ENCODE measurements around the gene IL20RB.

IL20RB gene, protein sequence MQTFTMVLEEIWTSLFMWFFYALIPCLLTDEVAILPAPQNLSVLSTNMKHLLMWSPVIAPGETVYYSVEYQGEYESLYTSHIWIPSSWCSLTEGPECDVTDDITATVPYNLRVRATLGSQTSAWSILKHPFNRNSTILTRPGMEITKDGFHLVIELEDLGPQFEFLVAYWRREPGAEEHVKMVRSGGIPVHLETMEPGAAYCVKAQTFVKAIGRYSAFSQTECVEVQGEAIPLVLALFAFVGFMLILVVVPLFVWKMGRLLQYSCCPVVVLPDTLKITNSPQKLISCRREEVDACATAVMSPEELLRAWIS

DNA sequence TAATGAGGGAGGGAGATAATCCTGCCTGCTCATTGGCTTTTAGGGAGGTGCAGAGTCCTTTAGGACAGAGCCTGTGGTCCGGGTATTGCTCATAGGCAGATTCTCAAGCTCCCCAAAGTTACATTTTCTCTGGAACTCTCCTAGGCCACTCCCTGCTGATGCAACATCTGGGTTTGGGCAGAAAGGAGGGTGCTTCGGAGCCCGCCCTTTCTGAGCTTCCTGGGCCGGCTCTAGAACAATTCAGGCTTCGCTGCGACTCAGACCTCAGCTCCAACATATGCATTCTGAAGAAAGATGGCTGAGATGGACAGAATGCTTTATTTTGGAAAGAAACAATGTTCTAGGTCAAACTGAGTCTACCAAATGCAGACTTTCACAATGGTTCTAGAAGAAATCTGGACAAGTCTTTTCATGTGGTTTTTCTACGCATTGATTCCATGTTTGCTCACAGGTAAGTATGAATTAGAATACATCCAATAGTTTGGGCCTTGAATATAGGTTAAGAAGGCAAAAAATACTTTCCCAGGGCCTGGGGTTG lies at the start of gene IL20RB:
IL20RB (plus strand) TSS at position 233 of the 538 bp plus-strand sequence; CDS start at position 364, 131 bp downstream.
- DNase-seq, result no peak

DNA sequence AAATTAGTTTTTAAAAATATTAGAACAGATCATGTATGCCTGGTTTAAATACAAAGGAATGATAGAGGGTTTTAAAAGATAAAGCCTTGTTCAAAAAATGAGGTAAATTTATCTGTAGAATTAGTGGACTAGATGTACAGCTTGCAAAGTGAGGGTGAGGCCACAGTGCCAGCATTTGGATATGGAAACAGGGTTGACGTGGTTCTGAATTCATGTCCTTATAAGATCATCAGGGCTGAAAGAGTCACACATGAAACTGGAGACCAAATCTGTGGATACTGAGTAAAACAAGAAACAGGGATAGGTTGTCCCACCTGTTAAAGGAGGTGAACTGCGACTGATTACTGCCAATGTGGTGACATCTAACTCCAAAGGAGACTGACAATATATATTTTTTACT lies 49.5 kb upstream of the IL20RB start:
- no peak for DNase-seq

DNA sequence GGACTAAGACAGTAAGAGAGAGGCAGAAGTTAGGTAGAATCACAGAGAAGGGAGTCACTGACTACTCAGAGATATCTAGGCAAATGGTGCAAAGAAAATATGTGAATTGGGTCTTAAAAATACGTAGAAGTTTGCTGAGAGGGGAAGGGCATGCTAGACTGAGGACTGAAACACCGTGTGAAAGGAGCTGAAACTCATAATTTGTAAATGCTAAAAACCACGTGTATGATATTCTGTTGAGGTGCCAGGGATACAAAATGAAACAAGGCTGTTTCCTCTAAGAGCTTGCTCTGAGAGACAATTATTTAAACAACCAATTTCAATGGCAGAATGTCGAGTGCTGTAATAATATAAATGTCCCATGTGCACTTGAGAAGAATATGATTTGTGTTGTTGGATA lies 48.6 kb upstream of the IL20RB start:
- no peak for DNase-seq

DNA sequence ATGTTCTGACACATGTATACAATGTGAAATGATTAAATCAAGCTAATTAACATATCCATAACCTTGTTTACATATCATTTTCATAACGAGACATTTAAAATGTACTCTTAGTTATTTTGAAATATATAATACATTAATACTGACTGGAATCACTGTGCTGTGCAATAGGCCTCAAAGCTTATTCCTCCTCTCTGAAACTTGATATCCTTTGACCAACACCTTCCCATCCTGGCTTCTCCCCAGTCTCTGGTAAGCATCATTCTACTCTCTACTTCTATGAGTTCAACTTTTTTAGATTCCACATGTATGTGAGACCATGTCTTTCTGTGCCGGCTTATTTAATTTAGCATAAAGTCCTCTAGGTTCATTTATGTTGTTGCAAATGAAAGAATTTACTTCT lies 47.1 kb upstream of the IL20RB start:
- no peak for DNase-seq

DNA sequence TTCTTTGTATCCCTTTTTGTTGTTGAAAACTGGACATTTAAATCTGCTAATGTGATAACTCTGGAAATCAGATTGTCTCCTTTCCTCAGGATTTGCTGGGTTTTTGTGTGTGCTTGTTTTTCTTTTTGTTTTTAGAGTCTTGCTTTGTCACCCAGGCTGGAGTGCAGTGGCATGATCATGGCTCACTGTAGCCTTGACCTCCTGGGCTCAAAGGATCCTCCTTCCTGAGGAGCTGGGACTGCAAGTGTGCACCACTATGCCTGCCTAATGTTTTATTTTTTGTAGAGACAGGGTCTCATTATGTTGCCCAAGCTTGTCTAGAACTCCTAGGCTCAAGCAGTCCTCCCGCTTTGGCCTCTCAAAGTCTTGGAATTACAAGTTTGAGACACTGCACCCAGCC lies 44.6 kb upstream of the IL20RB start:
- no peak for DNase-seq

DNA sequence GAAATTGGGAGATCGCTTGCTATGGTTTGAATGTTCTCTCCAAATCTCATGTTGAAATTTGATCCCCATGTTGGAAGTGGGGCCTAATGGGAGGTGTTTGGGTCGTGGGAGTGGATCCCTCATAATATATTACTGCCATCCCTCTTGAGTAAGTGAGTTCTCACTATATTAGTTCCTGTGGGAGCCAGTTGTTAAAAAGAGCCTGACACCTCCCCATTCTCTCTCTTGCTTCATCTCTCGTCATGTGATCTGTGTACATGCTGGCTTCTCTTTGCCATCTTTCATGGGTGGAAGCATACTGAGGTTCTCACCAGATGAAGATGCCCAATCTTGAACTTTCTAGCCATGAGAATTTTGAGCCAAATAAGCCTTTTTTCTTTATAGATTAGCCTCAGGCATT lies 43.0 kb upstream of the IL20RB start:
- no peak for DNase-seq

DNA sequence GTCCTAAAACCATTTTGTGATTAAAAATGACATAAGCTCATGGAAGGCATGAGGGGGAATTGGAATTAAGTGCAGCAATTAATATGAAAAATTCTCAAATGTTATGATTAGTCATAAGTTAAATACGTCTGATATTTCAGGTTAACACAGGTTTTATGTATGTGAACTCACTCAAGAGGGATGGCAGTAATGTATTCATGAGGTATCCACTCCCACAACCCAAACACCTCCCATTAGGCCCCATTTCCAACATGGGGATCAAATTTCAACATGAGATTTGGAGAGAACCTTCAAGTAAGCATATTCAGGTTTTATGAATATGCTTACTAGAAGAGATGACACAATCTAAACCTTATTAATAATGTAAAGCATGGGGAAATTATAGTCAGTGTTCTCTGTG lies 41.6 kb upstream of the IL20RB start:
- no peak for DNase-seq

DNA sequence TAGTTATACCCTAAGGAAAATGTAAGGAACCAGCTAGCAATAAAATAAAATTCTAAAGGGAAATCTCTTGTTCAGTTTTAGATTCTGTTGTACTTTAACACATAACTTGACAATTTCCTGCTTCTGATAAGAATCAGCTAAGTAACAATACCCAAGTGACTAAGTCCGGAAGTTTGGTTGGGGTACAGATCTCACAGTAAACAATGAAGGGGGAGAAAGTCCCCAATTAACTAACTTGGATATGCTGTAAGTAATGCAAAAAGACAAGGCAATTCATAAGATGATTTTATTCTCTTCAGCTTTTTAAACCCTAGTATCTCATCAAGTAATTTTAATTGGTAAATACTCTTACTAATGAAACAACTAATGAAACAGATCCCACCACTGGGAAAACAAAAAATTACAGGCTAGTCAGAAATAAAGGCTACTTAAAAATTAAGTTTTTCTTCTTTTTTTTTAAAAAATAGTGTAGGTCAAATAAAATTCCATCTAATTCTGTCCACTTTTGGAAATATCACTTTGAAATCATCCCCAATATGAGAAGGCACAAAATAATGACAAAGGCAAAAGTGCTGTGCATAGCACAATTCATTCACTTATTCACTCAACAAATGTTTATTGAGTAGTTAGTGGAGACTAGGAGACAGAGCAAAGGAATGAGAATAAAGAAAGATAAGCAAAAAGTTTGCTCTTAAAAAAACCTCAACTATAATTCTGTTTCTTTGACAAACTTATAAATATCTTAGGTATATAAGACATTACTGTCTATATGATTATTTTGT lies 37.8 kb upstream of the IL20RB start:
- DNase-seq, result no peak

DNA sequence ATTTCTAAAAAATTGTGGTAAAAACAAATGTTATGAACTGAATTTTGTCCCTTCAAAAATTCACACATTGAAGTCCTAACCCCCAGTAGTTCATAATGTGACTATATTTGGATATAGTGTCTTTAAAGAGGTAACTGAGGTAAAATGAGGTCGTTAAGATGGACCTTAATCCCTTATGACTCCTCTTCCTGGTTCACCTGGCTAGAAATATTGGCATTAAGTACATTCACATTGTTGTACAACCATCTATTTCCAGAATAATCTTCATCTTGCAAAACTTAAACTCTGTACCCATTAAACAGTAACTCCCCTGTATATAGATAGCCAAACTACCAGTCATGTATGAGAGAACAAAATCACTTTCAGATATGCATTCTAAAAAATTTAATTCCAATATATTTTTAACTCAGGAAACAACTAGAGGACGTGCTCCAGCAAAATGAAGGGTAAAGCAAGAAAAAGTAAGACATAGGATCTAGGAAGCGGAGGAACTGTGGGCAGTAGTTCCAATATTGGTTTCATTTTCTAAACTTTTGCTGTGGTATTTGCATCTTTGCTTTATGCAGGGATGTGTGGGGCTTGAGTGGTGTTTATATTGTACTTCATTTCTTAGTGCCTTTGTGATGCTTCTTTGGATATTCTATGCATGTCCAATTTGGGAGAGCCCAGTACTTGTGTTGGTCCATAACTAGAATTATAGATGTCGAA lies 36.7 kb upstream of the IL20RB start:
- no peak for DNase-seq

DNA sequence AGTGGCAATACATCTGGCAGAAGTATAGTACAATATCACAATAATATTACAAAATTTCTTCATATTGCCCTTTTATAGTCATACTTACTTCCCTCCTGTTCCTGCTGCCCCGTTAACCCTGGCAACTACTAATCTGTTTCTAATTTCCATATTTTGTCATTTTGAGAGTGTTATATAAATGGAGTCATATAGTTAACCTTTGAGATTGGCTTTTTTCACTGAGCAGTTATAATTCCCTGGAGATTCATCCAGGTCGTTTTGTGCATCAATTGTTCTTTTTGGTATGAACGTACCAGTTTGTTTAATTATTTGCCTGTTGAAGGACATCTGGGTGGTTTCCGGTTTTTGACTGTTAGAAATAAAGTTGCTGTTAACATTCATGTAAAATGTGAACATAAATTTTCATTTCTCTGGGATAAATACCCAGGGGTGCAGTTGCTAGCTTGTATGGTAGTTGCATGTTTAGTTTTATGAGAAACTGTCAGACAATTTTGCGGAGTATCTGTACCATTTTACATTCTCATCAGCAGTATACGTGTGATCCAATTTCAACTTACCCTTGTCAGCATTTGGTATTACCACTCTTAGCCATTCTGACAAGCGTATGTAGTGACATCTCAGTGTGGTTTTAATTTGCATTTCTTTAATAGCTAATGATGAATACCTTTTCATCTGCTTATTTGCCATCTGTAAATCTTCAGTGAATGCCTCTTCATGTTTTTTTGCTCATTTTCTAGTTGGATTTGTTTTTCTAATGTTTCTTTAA lies 32.2 kb upstream of the IL20RB start:
- DNase-seq, result no peak

DNA sequence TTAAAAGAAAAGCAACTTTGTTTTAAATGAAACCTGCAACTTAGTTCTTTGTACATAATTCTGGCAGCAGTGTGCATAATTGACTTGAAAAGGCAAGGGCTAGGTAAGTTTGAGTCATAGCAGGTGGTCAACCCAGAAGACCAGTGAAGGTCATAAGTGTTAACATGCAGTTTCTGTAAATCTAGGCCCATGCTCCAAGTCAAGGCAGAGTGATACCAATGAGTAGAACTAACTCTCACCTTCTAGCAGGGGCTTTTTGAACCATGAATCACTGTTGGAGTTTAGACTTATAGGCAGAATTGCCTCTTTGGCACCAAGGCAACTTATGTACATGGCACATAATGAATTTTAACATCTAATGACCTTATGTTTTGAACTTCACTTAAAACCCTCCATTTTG lies 29.5 kb upstream of the IL20RB start:
- no peak for DNase-seq

DNA sequence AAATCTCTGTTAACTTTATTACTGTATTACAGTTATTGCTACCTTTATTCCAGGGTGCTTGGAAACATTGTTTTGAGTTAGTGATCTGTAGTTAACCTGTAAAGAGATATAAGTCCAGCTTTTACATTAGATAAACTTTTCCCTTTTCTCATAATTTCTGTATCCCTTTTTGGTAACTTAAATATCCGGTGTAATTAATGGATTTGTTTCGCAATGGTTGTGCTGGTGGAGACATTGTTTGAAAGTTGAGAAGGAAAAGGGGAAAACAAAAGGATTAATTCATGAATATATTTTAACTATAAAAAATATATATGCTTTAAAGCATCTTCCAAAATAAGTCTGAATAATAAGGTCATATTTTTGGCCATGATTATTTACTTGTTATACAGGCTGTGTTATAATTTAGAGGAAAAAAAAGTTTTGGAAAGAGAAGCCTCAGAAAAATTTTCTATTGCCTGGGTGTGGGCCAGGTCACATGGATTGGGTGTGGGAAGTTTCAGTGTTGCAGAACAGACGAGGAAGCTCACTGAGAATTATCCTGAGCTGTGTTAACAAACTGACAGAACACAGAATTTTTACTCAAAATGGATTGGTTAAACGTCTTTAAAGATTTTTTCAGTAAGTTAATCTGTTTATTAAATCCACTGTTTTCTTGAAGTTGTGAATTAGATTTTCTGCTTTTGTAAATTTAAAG lies 27.7 kb upstream of the IL20RB start:
- no peak for DNase-seq

DNA sequence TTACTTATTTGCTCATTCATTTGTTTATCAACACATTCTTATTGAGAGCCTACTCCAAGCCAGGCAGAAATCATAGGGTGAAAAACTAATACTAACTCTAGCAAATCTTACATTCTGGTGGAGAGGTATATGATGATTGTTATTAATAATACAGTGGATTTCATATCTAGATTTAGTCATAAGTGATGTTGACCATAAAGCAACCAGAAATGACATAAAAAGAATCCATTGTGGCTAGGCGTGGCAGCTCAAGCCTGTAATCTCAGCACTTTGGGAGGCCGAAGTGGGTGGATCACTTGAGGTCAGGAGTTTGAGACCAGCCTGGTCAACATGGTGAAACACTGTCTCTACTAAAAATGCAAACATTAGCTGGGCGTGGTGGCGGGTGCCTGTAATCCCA lies 26.2 kb upstream of the IL20RB start:
- DNase-seq, result no peak

DNA sequence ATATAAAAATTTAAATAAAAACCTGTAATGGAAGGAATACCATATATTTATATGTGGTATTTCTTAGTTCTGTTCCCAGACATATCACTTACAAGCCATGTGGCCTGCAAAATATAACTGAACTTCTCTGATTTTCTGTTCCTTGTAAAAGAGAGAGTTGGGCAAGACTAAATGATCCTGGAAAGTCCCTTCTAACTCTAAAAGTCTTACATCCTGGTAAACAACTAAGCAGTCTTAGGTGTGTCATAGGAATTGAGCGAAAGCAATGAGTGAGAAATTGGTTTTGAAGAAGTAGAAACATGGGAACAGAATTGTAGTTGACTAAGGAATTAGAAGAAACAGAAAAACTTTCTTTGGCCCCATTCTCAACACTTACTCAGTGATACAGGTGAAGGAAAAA lies 25.3 kb upstream of the IL20RB start:
- DNase-seq, result no peak

DNA sequence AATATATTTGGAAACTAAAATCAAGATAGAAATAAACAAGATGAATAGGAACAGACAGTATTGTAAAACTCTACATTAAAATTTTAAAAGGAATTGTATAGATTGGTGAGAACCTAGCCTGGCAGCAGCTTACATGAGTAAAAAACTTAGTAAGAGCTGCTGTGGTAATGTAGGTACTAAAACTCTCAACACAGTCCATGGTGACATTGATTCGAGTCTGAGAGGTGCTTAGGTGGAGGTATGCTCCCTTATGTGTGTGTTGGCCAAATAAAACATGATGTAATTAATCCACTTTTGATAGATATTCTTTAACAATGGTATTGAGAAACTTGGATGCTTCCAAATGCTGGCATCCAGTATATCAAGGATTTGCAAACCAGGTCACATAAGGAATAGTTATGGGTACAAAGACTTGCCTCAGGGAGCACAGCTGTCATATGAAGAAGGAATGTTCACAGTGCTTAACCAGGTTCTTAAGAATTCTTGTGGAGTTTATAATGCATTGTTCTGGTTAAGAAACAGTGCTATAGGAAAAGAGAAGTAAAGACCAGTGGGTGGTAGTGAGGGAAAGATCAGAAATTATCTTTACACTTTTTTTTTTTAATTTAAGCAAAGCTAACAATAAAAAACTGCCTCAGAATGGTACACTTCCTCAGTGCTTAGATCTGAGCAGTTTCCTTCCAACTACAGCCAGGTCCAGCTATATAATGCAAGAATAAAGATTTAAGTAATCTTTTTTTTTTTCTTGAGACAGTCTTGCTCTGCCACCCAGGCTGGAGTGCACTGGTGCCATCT lies 24.6 kb upstream of the IL20RB start:
- no peak for DNase-seq

DNA sequence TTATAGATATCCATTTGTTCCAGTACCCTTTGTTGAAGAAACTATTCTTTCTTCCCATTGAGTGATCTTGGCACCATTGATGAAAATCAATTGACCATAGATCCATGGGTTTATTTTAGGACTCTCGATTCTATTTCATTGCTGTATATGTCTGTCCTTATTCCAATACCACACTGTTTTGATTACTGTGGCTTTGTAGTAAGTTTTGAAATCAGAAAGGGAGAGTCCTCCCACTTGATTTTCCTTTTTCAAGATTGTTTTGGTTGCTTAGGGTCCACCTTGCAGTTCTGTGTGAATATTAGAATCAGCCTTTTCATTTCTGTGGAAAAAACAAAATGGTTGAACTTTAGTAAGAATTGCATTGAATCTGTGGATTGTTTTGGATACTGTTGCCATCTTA lies 20.6 kb upstream of the IL20RB start:
- DNase-seq, result no peak

DNA sequence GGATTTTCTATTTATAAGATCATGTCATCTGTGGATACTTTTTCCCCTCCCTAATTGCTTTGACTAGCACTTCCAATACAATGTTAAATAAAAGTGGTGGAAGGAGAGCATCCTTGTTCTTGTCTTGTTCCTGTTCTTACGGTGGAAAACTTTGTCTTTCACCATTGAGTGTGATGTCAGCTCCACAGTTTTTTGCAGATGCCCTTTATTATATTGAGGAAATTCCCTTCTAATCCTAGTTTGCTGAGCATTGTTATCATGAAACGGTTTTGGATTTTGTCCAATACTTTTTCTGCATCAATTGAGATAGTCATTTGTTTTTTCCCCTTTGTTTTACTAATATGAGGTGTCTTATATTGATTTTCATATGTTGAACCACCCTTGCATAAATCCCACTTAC lies 19.9 kb upstream of the IL20RB start:
- DNase-seq, result no peak

DNA sequence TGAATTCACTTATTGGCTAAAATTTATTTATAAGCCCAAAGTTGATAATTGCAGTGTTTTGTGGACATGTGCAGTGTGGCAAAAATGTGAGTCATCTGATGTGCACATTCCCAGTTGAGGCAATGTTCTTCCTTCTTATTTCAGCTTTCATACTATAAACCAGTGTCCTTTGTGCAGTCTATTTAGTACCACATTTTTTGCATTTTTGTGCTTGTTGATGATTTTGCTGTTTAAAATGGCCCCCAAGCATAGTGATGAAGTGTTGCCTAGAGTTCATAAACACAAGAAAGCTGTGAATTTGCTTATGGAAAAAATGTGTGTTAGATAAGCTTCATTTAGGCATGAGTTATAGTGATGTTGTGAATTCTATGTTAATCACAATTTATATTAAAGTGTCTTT lies 19.4 kb upstream of the IL20RB start:
- DNase-seq, result no peak

DNA sequence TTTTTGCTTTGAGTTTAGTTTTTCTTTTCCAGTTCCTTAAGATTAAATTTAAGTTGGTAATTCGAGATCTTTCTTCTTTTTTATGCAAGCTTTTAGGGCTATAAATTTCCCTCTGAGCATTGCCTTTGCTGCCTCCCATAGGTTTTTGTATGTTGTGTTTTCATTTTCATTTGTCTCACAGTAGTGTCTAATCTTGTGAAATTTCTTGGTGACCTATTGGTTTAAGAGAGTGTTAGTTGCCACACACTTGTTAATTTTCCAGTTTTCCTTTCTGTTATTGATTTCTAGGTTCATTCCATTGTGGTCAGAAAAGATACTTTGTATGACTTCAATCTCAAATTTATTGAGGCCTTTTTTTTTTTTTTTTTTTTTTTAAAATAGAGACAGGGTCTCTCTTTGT lies 18.3 kb upstream of the IL20RB start:
- no peak for DNase-seq

DNA sequence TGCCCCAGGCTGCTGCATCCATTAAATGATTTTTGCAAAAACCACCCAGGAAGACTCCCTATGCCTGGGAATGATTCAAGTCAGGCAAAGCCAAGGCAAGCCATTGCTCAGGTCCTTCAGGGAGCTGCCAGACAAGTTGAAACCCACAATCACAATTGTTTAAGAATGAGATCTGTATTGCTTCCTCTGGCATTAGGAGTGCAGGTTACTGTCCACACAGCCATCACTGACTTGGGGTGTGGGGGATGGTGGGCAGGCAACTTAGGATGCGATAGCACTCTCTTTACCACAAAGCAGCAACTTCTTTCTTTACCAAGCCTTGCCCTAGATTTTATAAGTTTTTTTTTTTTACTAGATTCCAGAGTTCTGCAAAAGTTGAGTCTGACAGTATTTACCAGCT lies 15.0 kb upstream of the IL20RB start:
- DNase-seq, result no peak

DNA sequence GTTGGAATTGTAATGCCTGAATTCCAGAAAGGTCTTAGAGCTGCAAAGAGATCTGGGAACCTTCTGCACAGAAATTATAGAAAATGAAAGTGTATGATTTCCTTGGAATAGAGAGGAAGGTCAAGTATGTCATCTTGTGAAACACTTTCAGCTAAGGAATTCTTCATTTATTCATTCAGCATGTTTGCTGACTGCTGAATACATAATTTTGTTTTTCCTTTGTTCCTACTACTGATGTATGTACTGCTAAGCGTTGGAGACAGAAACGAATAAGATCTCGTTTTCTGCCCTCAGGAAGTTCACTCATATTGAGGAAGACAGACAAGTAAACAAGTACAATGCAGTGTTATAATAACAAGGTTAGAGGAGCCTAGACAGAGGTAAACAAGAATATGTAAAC lies 14.3 kb upstream of the IL20RB start:
- no peak for DNase-seq

DNA sequence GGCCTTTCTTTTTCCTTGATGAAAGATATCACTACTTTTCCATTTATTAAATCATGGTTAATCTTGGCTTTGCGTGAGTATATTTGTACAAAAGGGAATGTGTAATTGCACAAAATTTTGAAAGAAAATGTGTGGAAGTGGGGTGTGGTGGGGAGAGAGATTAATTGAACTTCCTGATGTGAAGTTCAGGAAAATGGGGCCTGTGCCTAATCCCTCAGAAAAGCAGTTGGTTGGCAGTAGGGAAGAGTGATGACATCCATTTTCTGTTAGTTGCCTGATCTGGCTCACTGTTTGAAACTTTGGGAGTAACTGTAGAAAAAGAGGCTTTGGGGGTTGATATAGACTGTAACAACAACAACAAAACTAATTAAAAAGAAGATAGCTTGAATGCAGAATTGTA lies 10.8 kb upstream of the IL20RB start:
- no peak for DNase-seq

Measured in NCI-H510A (cell line).